Calu3 (cell line): ENCODE measurements around the gene C16orf90. TPM values are rescaled to one million over a fixed set of nuclear protein-coding genes. Genes with fewer than 3 reads are reported as not detected.

ENCODE experiments used
- BruUV-seq: library from RNA; stranded (reverse); fragments of 400-500 nt; replicated peaks from 2 replicates; lab custom pipeline; 2021; lab: Mats Ljungman, UMichigan
- CTCF ChIA-PET: fragments of 300-600 bp; sonication (Branson Sonifier 250); formaldehyde crosslinking; loops from one replicate; lab custom pipeline; 2022; ENCODE audit warnings: antibody characterized with exemption; lab: Charles Lee
- DNase-seq: peaks from one replicate; pipeline ENCODE4 v3.0.0; 2022
- H3K27ac Mint-ChIP-seq: one replicate; pipeline ENCODE4 v1.8.0; 2022; ENCODE audit warnings: mixed read lengths; ENCODE audit not compliant: unreplicated experiment
- H3K27me3 Mint-ChIP-seq: one replicate; pipeline ENCODE4 v1.8.0; 2022; ENCODE audit warnings: mixed read lengths; ENCODE audit not compliant: unreplicated experiment
- H3K36me3 Mint-ChIP-seq: one replicate; pipeline ENCODE4 v1.8.0; 2022; ENCODE audit warnings: mild to moderate bottlenecking, moderate library complexity, mixed read lengths; ENCODE audit not compliant: insufficient read depth, unreplicated experiment
- H3K4me1 Mint-ChIP-seq: one replicate; pipeline ENCODE4 v1.8.0; 2022; ENCODE audit warnings: mild to moderate bottlenecking, low read depth, mixed read lengths; ENCODE audit not compliant: unreplicated experiment
- H3K4me3 Mint-ChIP-seq: one replicate; pipeline ENCODE4 v1.8.0; 2022; ENCODE audit warnings: mild to moderate bottlenecking, low read depth, moderate library complexity, mixed read lengths; ENCODE audit not compliant: unreplicated experiment
- H3K9me3 Mint-ChIP-seq: one replicate; pipeline ENCODE4 v1.8.0; 2022; ENCODE audit warnings: low read depth, mixed read lengths; ENCODE audit not compliant: unreplicated experiment
- CTCF ChIP-seq: fragments of 200-600 bp; IDR thresholded peaks from one replicate; pipeline ENCODE4 v1.8.0; 2022; ENCODE audit warnings: antibody characterized with exemption; ENCODE audit not compliant: unreplicated experiment
- intact Hi-C: fragments of 100-400 bp; cut with micrococcal nuclease; formaldehyde crosslinking; loops from one replicate; pipeline ENCODE4 v1.10.0; 2022; ENCODE audit not compliant: unreplicated experiment
- total RNA-seq: library from RNA; stranded (reverse); gene quantifications from 2 replicates; pipeline ENCODE4 v1.2.3, GENCODE V29; 2022

Gene C16orf90
- total RNA-seq, 1 experiment from 2014 or later, result not detected

- H3K27me3 Mint-ChIP-seq, result no peaks in the 10 kb centered on the region
- BruUV-seq, result no TSS peak
- no peaks in the 10 kb centered on the region for H3K4me1 Mint-ChIP-seq
- intact Hi-C loops, result no loop called here
- no peak for DNase-seq
- H3K4me3 Mint-ChIP-seq, result no peak overlapping the region
- TF ChIP-seq CTCF, result no peak
- CTCF ChIA-PET, result no interaction called here
- no peaks in the 10 kb centered on the region for H3K36me3 Mint-ChIP-seq
- H3K9me3 Mint-ChIP-seq, result no peaks in the 10 kb centered on the region
- no peak overlapping the region for H3K27ac Mint-ChIP-seq
These were observed 30.7 kb upstream of the C16orf90 start for GRCh38 chr16:3525951-3526350.

GRCh38 chr16:3523281-3523680, 28.0 kb upstream of the C16orf90 start:
- no peaks in the 10 kb centered on the region for H3K27me3 Mint-ChIP-seq
- CTCF ChIA-PET, result no interaction called here
- TF ChIP-seq CTCF, result no peak

GRCh38 chr16:3520841-3521240, 25.6 kb upstream of the C16orf90 start:
- CTCF ChIA-PET, result no interaction called here
- intact Hi-C loops, result no loop called here
- no peak overlapping the region for H3K27ac Mint-ChIP-seq
- no peak for TF ChIP-seq CTCF
- DNase-seq, result no peak
- no TSS peak for BruUV-seq
- H3K27me3 Mint-ChIP-seq, result no peaks in the 10 kb centered on the region
- H3K4me1 Mint-ChIP-seq, result no peaks in the 10 kb centered on the region
- no peak overlapping the region for H3K4me3 Mint-ChIP-seq
- H3K9me3 Mint-ChIP-seq, result no peaks in the 10 kb centered on the region
- H3K36me3 Mint-ChIP-seq, result no peaks in the 10 kb centered on the region

More at GRCh38 chr16:3523281-3523680, 28.0 kb upstream of the C16orf90 start:
- no peaks in the 10 kb centered on the region for H3K36me3 Mint-ChIP-seq
- no peaks in the 10 kb centered on the region for H3K9me3 Mint-ChIP-seq
- intact Hi-C loops, result no loop called here
- DNase-seq, result no peak
- H3K4me3 Mint-ChIP-seq, result no peak overlapping the region
- no TSS peak for BruUV-seq
- H3K27ac Mint-ChIP-seq, result no peak overlapping the region
- no peaks in the 10 kb centered on the region for H3K4me1 Mint-ChIP-seq

- CTCF ChIA-PET, result no interaction called here
- no TSS peak for BruUV-seq
- intact Hi-C loops, result no loop called here
- H3K27ac Mint-ChIP-seq, result no peak overlapping the region
- H3K36me3 Mint-ChIP-seq, result no peaks in the 10 kb centered on the region
- no peak overlapping the region for H3K4me3 Mint-ChIP-seq
- no peaks in the 10 kb centered on the region for H3K27me3 Mint-ChIP-seq
- DNase-seq, result no peak
- TF ChIP-seq CTCF, result no peak
- no peaks in the 10 kb centered on the region for H3K4me1 Mint-ChIP-seq
- no peaks in the 10 kb centered on the region for H3K9me3 Mint-ChIP-seq
These were observed 25.1 kb upstream of the C16orf90 start for GRCh38 chr16:3520413-3520812.

GRCh38 chr16:3519581-3519980, 24.3 kb upstream of the C16orf90 start:
- Mint-ChIP-seq H3K4me3 (no peak overlapping the region), H3K4me1 (no peaks in the 10 kb centered on the region), H3K27ac (no peak overlapping the region), H3K9me3 (no peaks in the 10 kb centered on the region), H3K36me3 (peaks cover 5% of the 10 kb centered on the region), H3K27me3 (no peaks in the 10 kb centered on the region)
- DNase-seq, result no peak
- TF ChIP-seq CTCF, result no peak
- BruUV-seq, result no TSS peak
- intact Hi-C loops, result no loop called here
- CTCF ChIA-PET, result no interaction called here
